Measurements from ENCODE around the gene STK32B.

GRCh38 chr4:5267408-5267807 lies 216.1 kb downstream of the STK32B start:
- TF ChIP-seq CTCF (IDR thresholded peaks at IDR 0.05; ENCODE audit: control extremely low read depth in 1 of 3, insufficient read depth in 1 of 3, low read depth in 1 of 3, low read length in 3 of 3), result no peak
- TF ChIP-seq ZNF274 (IDR thresholded peaks at IDR 0.05; ENCODE audit: borderline replicate concordance, extremely low read depth, low read length), result no peak
- no peak for TF ChIP-seq GABPA (IDR thresholded peaks at IDR 0.05; ENCODE audit: borderline replicate concordance, insufficient read depth, low read length)
- TF ChIP-seq TAF1 (IDR thresholded peaks at IDR 0.05; ENCODE audit: low read depth, low read length), result no peak
- TF ChIP-seq NRF1 (IDR thresholded peaks at IDR 0.05; ENCODE audit: low read depth, low read length), result no peak
- TF ChIP-seq MAX (IDR thresholded peaks at IDR 0.05), result no peak
- no peak for TF ChIP-seq USF2 (IDR thresholded peaks at IDR 0.05; ENCODE audit: low read length)
- no peak for TF ChIP-seq EP300 (IDR thresholded peaks at IDR 0.05; ENCODE audit: borderline replicate concordance in 1 of 2, low read depth in 2 of 2, low read length in 2 of 2)
- TF ChIP-seq YY1 (IDR thresholded peaks at IDR 0.05; ENCODE audit: low read depth, low read length), result no peak
- TF ChIP-seq MAFK (IDR thresholded peaks at IDR 0.05; ENCODE audit: low read depth, low read length), result no peak
- TF ChIP-seq RFX5 (IDR thresholded peaks at IDR 0.05; ENCODE audit: borderline replicate concordance, low read depth, low read length), result no peak
- no peak for TF ChIP-seq SIN3A (conservative IDR thresholded peaks at IDR 0.05 in 1 of 2, IDR thresholded peaks at IDR 0.05 in 1 of 2; ENCODE audit: low read depth in 1 of 2, low read length in 2 of 2)

All from H1 (cell line).